IMR-90 (cell line): ENCODE data around the gene MOCS2. TPM values are rescaled to one million over a fixed set of nuclear protein-coding genes. Genes with fewer than 3 reads are reported as not detected.

Source experiments
- ATAC-seq: fragments of 200-7000 bp; cut with Tn5 transposase; 2 replicates; pipeline ENCODE4 v1.9.1; 2020; ENCODE audit warnings: low read depth, mild to moderate bottlenecking, moderate library complexity
- BruUV-seq: library from RNA; stranded (reverse); fragments of 400-500 nt; replicated peaks from 2 replicates; lab custom pipeline; 2021; lab: Mats Ljungman, UMichigan
- CTCF ChIA-PET: fragments of 300-600 bp; formaldehyde crosslinking; extraction: SDS; loops from one replicate; lab custom pipeline; 2021; ENCODE audit warnings: antibody characterized with exemption; lab: Yijun Ruan, JAX
- POLR2A ChIA-PET: fragments of 300-600 bp; sonication (Branson Sonifier 250); formaldehyde crosslinking; loops from one replicate; lab custom pipeline; 2022; ENCODE audit warnings: antibody characterized with exemption; ENCODE audit not compliant: unreplicated experiment; lab: Charles Lee
- DNase-seq: peaks from one replicate; pipeline ENCODE4 v3.0.0; 2013
- H2AFZ ChIP-seq: replicated peaks from 2 replicates; pipeline ENCODE3; 2013; ENCODE audit warnings: low read length, mild to moderate bottlenecking; ENCODE audit not compliant: poor library complexity
- H2AK5ac ChIP-seq: 2 replicates; pipeline ENCODE4 v1.6.1; 2013; ENCODE audit warnings: low read depth, low read length, inconsistent platforms
- H2AK9ac ChIP-seq: replicated peaks from 2 replicates; pipeline ENCODE3; 2013; ENCODE audit warnings: mild to moderate bottlenecking, low read depth, low read length, moderate library complexity; ENCODE audit not compliant: poor library complexity
- H2BK120ac ChIP-seq: 2 replicates; pipeline ENCODE4 v1.6.1; 2013; ENCODE audit warnings: low read depth, low read length, inconsistent platforms
- H2BK15ac ChIP-seq: 3 replicates; pipeline ENCODE4 v1.6.1; 2013; ENCODE audit warnings: low read depth, low read length, inconsistent platforms
- H2BK20ac ChIP-seq: 2 replicates; pipeline ENCODE4 v1.6.1; 2013; ENCODE audit warnings: low read depth, mild to moderate bottlenecking, inconsistent platforms, low read length, moderate library complexity
- H2BK5ac ChIP-seq: 2 replicates; pipeline ENCODE4 v1.6.1; 2013; ENCODE audit warnings: mild to moderate bottlenecking, low read depth, low read length, inconsistent platforms; ENCODE audit not compliant: poor library complexity, severe bottlenecking
- H3K14ac ChIP-seq: replicated peaks from 2 replicates; pipeline ENCODE4 v1.6.1; 2013; ENCODE audit warnings: low read depth, low read length, inconsistent platforms
- H3K18ac ChIP-seq: 2 replicates; pipeline ENCODE4 v1.6.1; 2013; ENCODE audit warnings: low read depth, low read length, control low read depth
- H3K23ac ChIP-seq: 2 replicates; pipeline ENCODE4 v1.6.1; 2013; ENCODE audit warnings: low read depth, low read length, inconsistent platforms
- H3K27ac ChIP-seq: 2 replicates; pipeline ENCODE4 v1.5.1; 2013; ENCODE audit warnings: mild to moderate bottlenecking, control low read depth, low read length; ENCODE audit not compliant: insufficient read depth
- H3K27me3 ChIP-seq: 2 replicates; pipeline ENCODE4 v1.6.1; 2013; ENCODE audit warnings: low read length; ENCODE audit not compliant: control insufficient read depth, insufficient read depth
- H3K36me3 ChIP-seq: 2 replicates; pipeline ENCODE4 v1.6.1; 2013; ENCODE audit warnings: low read length, mixed read lengths; ENCODE audit not compliant: control insufficient read depth, insufficient read depth
- H3K4ac ChIP-seq: 2 replicates; pipeline ENCODE4 v1.6.1; 2013; ENCODE audit warnings: low read depth, low read length, inconsistent platforms
- H3K4me1 ChIP-seq: 2 replicates; pipeline ENCODE4 v1.6.1; 2013; ENCODE audit warnings: low read length, mixed read lengths; ENCODE audit not compliant: control insufficient read depth, insufficient read depth
- H3K4me2 ChIP-seq: 2 replicates; pipeline ENCODE4 v1.6.1; 2013; ENCODE audit warnings: low read depth, mild to moderate bottlenecking, control low read depth, low read length, moderate library complexity
- H3K4me3 ChIP-seq: 2 replicates; pipeline ENCODE4 v1.5.1; 2013; ENCODE audit warnings: low read depth, mild to moderate bottlenecking, control low read depth, low read length, moderate library complexity; ENCODE audit not compliant: insufficient read depth
- H3K56ac ChIP-seq: 2 replicates; pipeline ENCODE4 v1.6.1; 2013; ENCODE audit warnings: low read length, inconsistent platforms; ENCODE audit not compliant: insufficient read depth; ENCODE audit errors: extremely low read depth
- H3K79me1 ChIP-seq, 2 experiments: 2 replicates each; pipeline ENCODE4 v1.6.1; 2013; ENCODE audit warnings: low read length in 2 of 2, inconsistent platforms in 1 of 2, low read depth in 1 of 2
- H3K9ac ChIP-seq: 2 replicates; pipeline ENCODE4 v1.6.1; 2013; ENCODE audit warnings: low read depth, low read length, control low read depth
- H3K9me1 ChIP-seq: 2 replicates; pipeline ENCODE4 v1.6.1; 2013; ENCODE audit warnings: low read length, inconsistent platforms; ENCODE audit not compliant: insufficient read depth
- H3K9me3 ChIP-seq: 2 replicates; pipeline ENCODE4 v1.6.1; 2013; ENCODE audit warnings: low read length; ENCODE audit not compliant: control insufficient read depth, insufficient read depth
- H4K20me1 ChIP-seq: 2 replicates; pipeline ENCODE4 v1.6.1; 2013; ENCODE audit warnings: low read length, inconsistent platforms; ENCODE audit not compliant: insufficient read depth
- H4K5ac ChIP-seq: 2 replicates; pipeline ENCODE4 v1.6.1; 2013; ENCODE audit warnings: mild to moderate bottlenecking, low read depth, low read length, control low read depth
- H4K8ac ChIP-seq, 2 experiments: 2 replicates each; pipeline ENCODE4 v1.6.1; 2013; ENCODE audit warnings: low read depth in 2 of 2, low read length in 2 of 2, control low read depth in 1 of 2, inconsistent platforms in 1 of 2
- H4K91ac ChIP-seq: 2 replicates; pipeline ENCODE4 v1.6.1; 2013; ENCODE audit warnings: low read depth, low read length, inconsistent platforms; ENCODE audit not compliant: insufficient read depth
- CEBPB ChIP-seq: IDR thresholded peaks from 2 replicates; pipeline ENCODE4 v1.6.1; 2012; ENCODE audit warnings: low read depth, low read length, improper control_type of control experiment
- MAFK ChIP-seq: IDR thresholded peaks from 2 replicates; pipeline ENCODE4 v1.6.1; 2012; ENCODE audit warnings: low read depth, low read length, improper control_type of control experiment
- WGBS, 2 experiments: methylation state at CpG; one replicate each; pipeline versions ENCODE4 v1.1.5 to v1.1.7; 2013; ENCODE audit warnings: missing lambda C conversion rate in 2 of 2; ENCODE audit not compliant: insufficient read length in 1 of 2; ENCODE audit errors: extremely low coverage in 2 of 2; 5-methylcytosine and 5-hydroxymethylcytosine counted together
- dilution Hi-C: fragments of 300-500 bp; cut with HindIII; formaldehyde crosslinking; loops from one replicate; pipeline ENCODE4 v1.14.3; 2018; ENCODE audit warnings: low sequenced_read_pairs; ENCODE audit not compliant: unreplicated experiment
- in situ Hi-C: fragments of 300-500 bp; cut with MboI; formaldehyde crosslinking; loops from 3 replicates; pipeline ENCODE4 v1.14.3; 2019; ENCODE audit warnings: low sequenced_read_pairs, inconsistent platforms, mixed read lengths
- intact Hi-C: fragments of 100-400 bp; cut with micrococcal nuclease; formaldehyde crosslinking; loops from 2 replicates; pipeline ENCODE4 v1.10.0; 2022
- polyA plus RNA-seq, 3 experiments: library from polyadenylated mRNA; depleted of rRNA; stranded (reverse); fragments of >200 nt; gene quantifications; 2 replicates each; pipeline ENCODE4 v1.2.3, GENCODE V29; 2012; ENCODE audit warnings: low replicate concordance in 1 of 3
- total RNA-seq: library from RNA; depleted of rRNA; stranded (reverse); fragments of >200 nt; gene quantifications from 2 replicates; pipeline ENCODE4 v1.2.3, GENCODE V29; 2012

Gene MOCS2
- total and polyA plus RNA-seq, 2 of the 4 experiments (the other 2 are of a cell fraction) = 36.4 to 40.0 TPM

DNA sequence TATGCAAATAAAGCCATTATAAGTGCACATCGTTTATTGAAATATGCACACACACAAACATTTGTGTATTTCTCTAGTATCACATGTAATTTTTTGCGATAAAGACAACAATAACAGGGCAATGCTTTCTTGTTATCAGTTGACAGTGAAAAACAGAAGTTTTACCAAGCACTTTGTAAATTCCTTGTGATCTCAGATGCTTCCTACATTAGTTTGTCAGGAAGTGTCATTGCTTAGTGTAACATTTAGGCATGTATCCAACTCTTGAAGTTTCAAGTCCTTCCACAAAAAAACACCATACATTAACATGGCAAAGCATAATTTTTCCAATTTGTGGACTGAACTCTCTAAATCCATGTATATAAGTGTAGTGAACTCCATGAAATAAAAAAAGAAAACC, 46.4 kb downstream of the MOCS2 start:
- Histone ChIP-seq H3K9me1 (no peaks in the 10 kb centered on the region), H3K27me3 (no peaks in the 10 kb centered on the region), H2BK120ac (no peak overlapping the region), H3K36me3 (peaks cover 28% of the 10 kb centered on the region), H4K91ac (no peak overlapping the region), H4K5ac (no peak overlapping the region), H3K18ac (no peak overlapping the region; the same call in 1 of the 2 replicates), H4K8ac (no peak overlapping the region), H3K27ac (no peak overlapping the region), H2BK5ac (peak overlapping the region; percentile 60), H3K4me3 (no peak overlapping the region), H3K23ac (0 out of 2 replicates have a peak overlapping the region, but pooled peaks have one; percentile 1), H2AFZ (no peak overlapping the region), H3K56ac (no peak overlapping the region), H2AK5ac (no peak overlapping the region), H3K9ac (no peak overlapping the region), H3K9me3 (no peaks in the 10 kb centered on the region), H3K14ac (no peak overlapping the region), H3K79me1 (peaks cover 12 to 28% of the 10 kb centered on the region in 2 experiments; a peak in 3 of 4 replicates), H3K4ac (no peak overlapping the region), H2BK20ac (no peak overlapping the region), H3K4me1 (peaks cover 3% of the 10 kb centered on the region; the same call in 1 of the 2 replicates), H2BK15ac (no peak overlapping the region), H4K20me1 (no peaks in the 10 kb centered on the region), H3K4me2 (no peak overlapping the region), H2AK9ac (no peak overlapping the region)
- dilution Hi-C loops (loop anchor here (25.0 kb wide), 1 partner anchor 101 kb away; no protein-coding TSS in a partner anchor), in situ Hi-C loops (no loop called here), intact Hi-C loops (no loop called here)
- ATAC-seq (no peak), DNase-seq (peak; percentile 43)
- WGBS, 2 experiments = no CpG with 5 or more reads among the region's 2 CpGs
- no TSS peak for BruUV-seq
- ChIA-PET CTCF (interaction anchor here (0.6 kb wide), 1 partner anchor 29 kb away, joined by 6 read pairs; no protein-coding TSS in a partner anchor), POLR2A (no interaction called here)
- TF ChIP-seq CEBPB (no peak), MAFK (no peak)
